Measurements from ENCODE around the gene NAP1L1.

The NAP1L1 gene

DNA sequence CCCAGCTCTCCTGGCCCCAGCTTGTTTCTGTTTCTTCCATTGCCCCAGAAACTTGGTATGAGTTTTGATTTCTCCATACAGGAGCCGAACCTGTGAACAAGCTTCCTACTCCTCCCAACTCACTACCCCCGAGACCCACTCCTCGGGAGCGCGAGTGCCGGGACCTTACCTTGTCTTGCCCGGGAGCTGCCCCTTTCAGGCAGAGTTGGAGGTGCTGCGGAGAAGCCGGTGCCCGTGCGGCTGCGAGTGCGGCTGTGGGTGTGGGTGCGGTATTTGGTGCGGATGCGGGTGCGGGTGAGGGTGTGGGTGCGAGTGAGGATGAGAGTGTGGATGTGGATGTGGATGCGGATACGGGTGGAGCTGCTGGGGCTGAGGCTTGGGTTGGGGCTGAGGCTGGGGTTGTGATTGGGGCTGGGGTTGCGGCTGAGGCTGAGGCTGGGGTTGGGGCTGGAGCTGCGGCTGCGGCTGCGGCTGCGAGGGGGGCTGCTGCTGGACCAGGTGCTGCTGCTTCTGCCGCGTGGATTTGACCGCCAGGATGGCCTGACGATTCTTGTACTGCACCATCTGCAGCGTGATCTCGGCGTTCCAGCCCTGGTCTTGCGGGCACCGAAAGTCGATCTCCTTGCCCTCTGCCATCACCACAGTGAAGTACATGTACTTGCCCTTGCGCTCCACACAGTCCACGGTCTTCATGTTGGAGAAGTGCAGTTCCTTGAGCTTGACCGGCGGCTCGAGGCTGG is 54.0 kb downstream of the NAP1L1 start:
- H3K27ac ChIP-seq, result peak overlapping the region; percentile 89
- peaks cover 45% of the 10 kb centered on the region for H3K36me3 ChIP-seq
- no peaks in the 10 kb centered on the region for H3K27me3 ChIP-seq (ENCODE audit: insufficient read depth, low read depth, severe bottlenecking)
- TF ChIP-seq, protein P1, sequence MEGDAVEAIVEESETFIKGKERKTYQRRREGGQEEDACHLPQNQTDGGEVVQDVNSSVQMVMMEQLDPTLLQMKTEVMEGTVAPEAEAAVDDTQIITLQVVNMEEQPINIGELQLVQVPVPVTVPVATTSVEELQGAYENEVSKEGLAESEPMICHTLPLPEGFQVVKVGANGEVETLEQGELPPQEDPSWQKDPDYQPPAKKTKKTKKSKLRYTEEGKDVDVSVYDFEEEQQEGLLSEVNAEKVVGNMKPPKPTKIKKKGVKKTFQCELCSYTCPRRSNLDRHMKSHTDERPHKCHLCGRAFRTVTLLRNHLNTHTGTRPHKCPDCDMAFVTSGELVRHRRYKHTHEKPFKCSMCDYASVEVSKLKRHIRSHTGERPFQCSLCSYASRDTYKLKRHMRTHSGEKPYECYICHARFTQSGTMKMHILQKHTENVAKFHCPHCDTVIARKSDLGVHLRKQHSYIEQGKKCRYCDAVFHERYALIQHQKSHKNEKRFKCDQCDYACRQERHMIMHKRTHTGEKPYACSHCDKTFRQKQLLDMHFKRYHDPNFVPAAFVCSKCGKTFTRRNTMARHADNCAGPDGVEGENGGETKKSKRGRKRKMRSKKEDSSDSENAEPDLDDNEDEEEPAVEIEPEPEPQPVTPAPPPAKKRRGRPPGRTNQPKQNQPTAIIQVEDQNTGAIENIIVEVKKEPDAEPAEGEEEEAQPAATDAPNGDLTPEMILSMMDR (IDR thresholded peaks at IDR 0.05; ENCODE audit: low read depth, low read length), result no peak
- H3K4me3 ChIP-seq (ENCODE audit: low read depth, low read length), result peak overlapping the region; percentile 93
- DNase-seq, result peak; percentile 39
- no peaks in the 10 kb centered on the region for H3K9me3 ChIP-seq (ENCODE audit: severe bottlenecking)

DNA sequence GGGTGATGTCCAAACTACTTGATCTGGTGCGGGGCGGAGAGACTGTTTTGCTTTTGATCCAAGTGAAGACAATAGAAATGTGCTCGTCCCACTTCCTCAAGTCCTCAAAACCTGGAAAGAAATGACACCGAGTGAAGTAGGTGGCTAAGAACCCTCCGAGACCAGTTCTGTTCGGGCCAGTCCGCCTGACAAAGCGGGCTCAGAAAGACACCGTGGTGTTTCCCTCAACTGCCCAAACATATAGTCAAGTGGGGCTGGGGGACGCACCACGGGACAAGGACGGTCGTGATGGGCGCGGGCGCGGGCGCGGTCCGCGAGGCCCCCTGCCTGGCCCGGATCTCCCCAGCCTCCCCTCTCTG is 54.5 kb downstream of the NAP1L1 start:
- DNase-seq, result no peak
- peak overlapping the region; percentile 89 for H3K27ac ChIP-seq
- H3K9me3 ChIP-seq (ENCODE audit: severe bottlenecking), result no peaks in the 10 kb centered on the region
- TF ChIP-seq, protein P1 (IDR thresholded peaks at IDR 0.05; ENCODE audit: low read depth, low read length), result no peak
- peak overlapping the region; percentile 93 for H3K4me3 ChIP-seq (ENCODE audit: low read depth, low read length)
- H3K36me3 ChIP-seq, result peaks cover 48% of the 10 kb centered on the region
- no peaks in the 10 kb centered on the region for H3K27me3 ChIP-seq (ENCODE audit: insufficient read depth, low read depth, severe bottlenecking)

DNA sequence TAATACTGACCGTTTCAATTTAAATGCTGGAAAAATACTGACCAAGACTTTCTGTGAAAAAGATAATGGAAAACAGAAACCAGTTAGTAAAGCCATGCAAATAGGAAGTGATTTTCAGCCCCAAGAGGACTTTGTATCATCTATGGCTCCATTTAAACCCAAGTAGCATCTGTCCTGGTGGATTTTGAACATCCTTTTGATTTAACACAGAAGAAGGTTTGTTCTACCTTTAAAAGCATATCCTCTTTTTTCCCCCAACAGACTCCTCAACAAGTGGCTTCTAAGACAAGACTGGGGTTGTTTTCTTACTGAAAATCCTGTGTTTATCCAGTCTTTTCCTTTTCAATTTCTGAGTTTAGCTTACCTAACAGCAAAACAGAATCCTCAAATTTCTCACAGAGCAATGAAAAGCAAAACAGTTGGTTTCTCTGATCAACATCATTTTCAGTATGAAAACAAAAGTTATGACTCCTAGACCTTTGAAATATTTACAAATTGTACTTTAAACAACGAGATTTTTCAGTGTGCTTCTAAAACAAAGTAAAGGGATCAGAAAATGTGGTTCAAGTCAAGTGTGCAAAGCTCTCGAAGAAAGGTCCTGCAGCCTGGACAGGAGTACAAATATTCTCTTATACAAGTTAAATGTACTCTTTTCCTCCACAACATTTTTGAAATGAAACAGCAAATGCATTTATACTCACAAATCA is 55.8 kb downstream of the NAP1L1 start:
- H3K4me3 ChIP-seq (ENCODE audit: low read depth, low read length), result peak overlapping the region; percentile 93

DNA sequence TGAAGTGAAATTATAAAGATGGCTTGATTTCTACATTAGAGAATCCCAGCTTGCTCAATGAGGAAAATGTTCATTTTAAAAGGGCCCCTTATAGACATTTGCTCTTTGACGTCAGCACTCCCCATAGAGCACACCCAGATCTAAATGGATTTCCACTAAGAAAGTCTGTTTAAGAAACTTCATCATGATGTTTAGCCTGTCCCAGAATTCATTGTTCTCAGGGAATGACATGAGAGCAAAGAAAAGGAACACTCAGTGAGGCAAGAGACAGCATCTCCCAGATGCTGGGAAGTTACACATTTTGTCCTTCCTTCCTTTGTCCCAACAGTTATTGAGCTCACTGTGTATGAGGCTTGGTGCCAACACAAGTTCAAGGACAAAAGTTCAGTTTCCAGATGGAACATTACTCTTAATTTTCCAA is 57.8 kb downstream of the NAP1L1 start:
- H3K4me3 ChIP-seq (ENCODE audit: low read depth, low read length), result peak overlapping the region; percentile 93

More for the DNA sequence above, 55.8 kb downstream of the NAP1L1 start:
- H3K27ac ChIP-seq, result peak overlapping the region; percentile 89
- peaks cover 48% of the 10 kb centered on the region for H3K36me3 ChIP-seq
- H3K27me3 ChIP-seq (ENCODE audit: insufficient read depth, low read depth, severe bottlenecking), result no peaks in the 10 kb centered on the region
- no peaks in the 10 kb centered on the region for H3K9me3 ChIP-seq (ENCODE audit: severe bottlenecking)
- DNase-seq, result no peak
- TF ChIP-seq, protein P1 (IDR thresholded peaks at IDR 0.05; ENCODE audit: low read depth, low read length), result no peak

DNA sequence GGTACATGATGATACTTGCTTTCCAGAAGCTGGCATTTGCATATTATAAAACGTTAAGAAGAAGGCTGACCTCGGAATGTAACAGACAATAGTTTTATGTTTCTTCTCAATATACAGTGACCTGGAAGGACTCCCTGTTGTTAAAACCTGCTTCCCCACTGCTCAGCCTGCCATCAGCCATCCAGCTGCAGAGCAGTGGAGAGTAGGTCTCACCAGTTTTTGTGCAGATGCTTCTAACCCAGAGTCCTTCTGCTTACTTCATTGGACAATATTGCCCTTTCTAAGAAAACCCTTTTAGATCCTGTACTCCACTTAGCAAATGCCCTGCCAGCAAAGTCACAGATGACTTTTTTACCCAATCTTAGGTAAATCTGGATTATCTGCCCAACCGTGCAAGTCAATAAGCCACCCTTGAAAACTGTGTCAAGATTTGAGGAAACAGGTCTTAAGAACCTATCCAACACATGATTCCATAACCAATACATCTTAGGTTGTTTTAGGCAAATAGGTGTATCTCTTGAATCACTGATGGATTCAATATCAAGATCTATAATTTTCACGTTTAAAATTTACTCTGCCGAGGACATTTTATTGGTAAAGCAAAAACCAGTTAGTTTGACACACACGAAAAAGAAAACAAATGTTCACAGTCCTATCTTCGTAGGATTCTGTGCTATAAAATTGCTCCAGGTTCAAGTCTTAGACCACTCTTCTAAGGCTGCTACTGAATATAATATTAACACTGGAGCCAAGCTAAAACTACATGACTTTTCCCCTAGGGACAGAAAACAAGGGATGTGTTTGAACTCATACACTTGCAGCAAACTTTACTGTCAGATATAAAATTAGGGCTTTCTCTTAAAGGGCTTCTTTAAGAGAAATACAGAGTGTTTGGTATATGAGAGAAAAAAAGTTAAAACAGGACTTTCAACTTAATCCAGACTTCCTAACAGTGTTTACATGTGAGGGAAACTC is 58.6 kb downstream of the NAP1L1 start:
- no peaks in the 10 kb centered on the region for H3K9me3 ChIP-seq (ENCODE audit: severe bottlenecking)
- H3K4me3 ChIP-seq (ENCODE audit: low read depth, low read length), result peak overlapping the region; percentile 93
- peaks cover 44% of the 10 kb centered on the region for H3K36me3 ChIP-seq
- no peaks in the 10 kb centered on the region for H3K27me3 ChIP-seq (ENCODE audit: insufficient read depth, low read depth, severe bottlenecking)
- H3K27ac ChIP-seq, result peak overlapping the region; percentile 32
- DNase-seq, result peak; percentile 38
- TF ChIP-seq, protein P1 (IDR thresholded peaks at IDR 0.05; ENCODE audit: low read depth, low read length), result no peak

More for the DNA sequence above, 57.8 kb downstream of the NAP1L1 start:
- Histone ChIP-seq H3K9me3 (ENCODE audit: severe bottlenecking) (no peaks in the 10 kb centered on the region), H3K27ac (peak overlapping the region; percentile 32), H3K27me3 (ENCODE audit: insufficient read depth, low read depth, severe bottlenecking) (no peaks in the 10 kb centered on the region), H3K36me3 (peaks cover 48% of the 10 kb centered on the region)
- TF ChIP-seq, protein P1 (IDR thresholded peaks at IDR 0.05; ENCODE audit: low read depth, low read length), result no peak
- DNase-seq, result no peak
